ENCODE results near the gene PLCL1. TPM values are rescaled to one million over a fixed set of nuclear protein-coding genes. Genes with fewer than 3 reads are reported as not detected.
"Not testable (repeated sequence)": the region's sequence is repeated elsewhere in the genome, so short reads cannot be mapped to it uniquely, and the experiment has no call there.

The PLCL1 gene
- total RNA-seq, 2 donors from 2014 or later = 25.6 to 26.2 TPM

- no peak overlapping the region for H3K4me3 ChIP-seq
- H3K27ac ChIP-seq = no peak overlapping the region
- DNase-seq (ENCODE audit: low spot score) = no peak
- TF ChIP-seq CTCF (IDR thresholded peaks at IDR 0.05) = no peak
- ATAC-seq (ENCODE audit: insufficient number of reproducible peaks, low FRiP score, low read depth) = no peak
- no peaks in the 10 kb centered on the region for H3K4me1 ChIP-seq (ENCODE audit: control insufficient read depth in 1 of 2, low read depth in 2 of 2)
- H3K27me3 ChIP-seq (replicated peaks; ENCODE audit: insufficient read depth) = no peaks in the 10 kb centered on the region
- H3K36me3 ChIP-seq = no peaks in the 10 kb centered on the region
- H3K9me3 ChIP-seq = no peaks in the 10 kb centered on the region
Measured at GRCh38 chr2:198187841-198188240, 383.4 kb downstream of the PLCL1 start.

GRCh38 chr2:198188982-198189381 lies 384.6 kb downstream of the PLCL1 start:
- DNase-seq (ENCODE audit: low spot score) (no peak), ATAC-seq (ENCODE audit: insufficient number of reproducible peaks, low FRiP score, low read depth) (no peak)
- Histone ChIP-seq H3K27ac (no peak overlapping the region), H3K27me3 (replicated peaks; ENCODE audit: insufficient read depth) (no peaks in the 10 kb centered on the region), H3K36me3 (no peaks in the 10 kb centered on the region), H3K4me1 (ENCODE audit: control insufficient read depth in 1 of 2, low read depth in 2 of 2) (no peaks in the 10 kb centered on the region), H3K4me3 (no peak overlapping the region), H3K9me3 (no peaks in the 10 kb centered on the region)
- no peak for TF ChIP-seq CTCF (IDR thresholded peaks at IDR 0.05)

GRCh38 chr2:198191651-198192050 lies 387.3 kb downstream of the PLCL1 start:
- H3K36me3 ChIP-seq = no peaks in the 10 kb centered on the region
- ATAC-seq (ENCODE audit: insufficient number of reproducible peaks, low FRiP score, low read depth) = no peak
- no peak overlapping the region for H3K27ac ChIP-seq
- TF ChIP-seq CTCF (IDR thresholded peaks at IDR 0.05) = no peak
- no peaks in the 10 kb centered on the region for H3K9me3 ChIP-seq
- H3K4me3 ChIP-seq = no peak overlapping the region
- H3K27me3 ChIP-seq (replicated peaks; ENCODE audit: insufficient read depth) = no peaks in the 10 kb centered on the region
- no peak for DNase-seq (ENCODE audit: low spot score)
- no peaks in the 10 kb centered on the region for H3K4me1 ChIP-seq (ENCODE audit: control insufficient read depth in 1 of 2, low read depth in 2 of 2)

- not testable (repeated sequence) for H3K36me3 ChIP-seq; H3K4me1 ChIP-seq (ENCODE audit: control insufficient read depth in 1 of 2, low read depth in 2 of 2); H3K27ac ChIP-seq; H3K27me3 ChIP-seq (replicated peaks; ENCODE audit: insufficient read depth); ATAC-seq (ENCODE audit: insufficient number of reproducible peaks, low FRiP score, low read depth); H3K9me3 ChIP-seq; H3K4me3 ChIP-seq; DNase-seq (ENCODE audit: low spot score)
Measured at GRCh38 chr2:198196556-198196955, 392.2 kb downstream of the PLCL1 start.

Other genes with a start within 250 kb of the PLCL1 start
- 10 to 100 TPM in 1 of 2 donors, 1 to 10 TPM in 1; 9.3 to 18.9 TPM for gene RFTN2, start 129.0 kb upstream of the PLCL1 start, total RNA-seq
- gene MARS2, start 99.2 kb upstream of the PLCL1 start, total RNA-seq = 10 to 100 TPM in 1 of 2 donors, 1 to 10 TPM in 1; 1.5 to 12.3 TPM
- gene BOLL, start 19.3 kb upstream of the PLCL1 start, total RNA-seq = not detected